Chondrocyte (in vitro differentiated cells): ENCODE results near the gene TCF7L2. TPM values are rescaled to one million over a fixed set of nuclear protein-coding genes. Genes with fewer than 3 reads are reported as not detected.

Experiments
- DNase-seq: peaks from one replicate; pipeline ENCODE4 v3.0.0; 2021; ENCODE audit warnings: mixed read lengths, low spot score
- H3K27ac Mint-ChIP-seq: one replicate; pipeline ENCODE4 v1.8.0; 2021; ENCODE audit warnings: mild to moderate bottlenecking, moderate library complexity, mixed read lengths; ENCODE audit not compliant: unreplicated experiment
- H3K27me3 Mint-ChIP-seq: 2 replicates; pipeline ENCODE4 v1.8.0; 2021; ENCODE audit warnings: low read depth, mixed read lengths
- H3K36me3 Mint-ChIP-seq: 2 replicates; pipeline ENCODE4 v1.8.0; 2021; ENCODE audit warnings: low read depth, mixed read lengths
- H3K4me1 Mint-ChIP-seq: 2 replicates; pipeline ENCODE4 v1.8.0; 2021; ENCODE audit warnings: low read depth, mild to moderate bottlenecking, mixed read lengths
- H3K4me3 Mint-ChIP-seq: one replicate; pipeline ENCODE4 v1.8.0; 2021; ENCODE audit warnings: mild to moderate bottlenecking, moderate library complexity, mixed read lengths; ENCODE audit not compliant: unreplicated experiment
- H3K9me3 Mint-ChIP-seq: 2 replicates; pipeline ENCODE4 v1.8.0; 2021; ENCODE audit warnings: low read depth, mixed read lengths
- CTCF ChIP-seq: fragments of 200-600 bp; sonication (generic); IDR thresholded peaks from 2 replicates; pipeline ENCODE4 v1.5.0; 2021; ENCODE audit warnings: antibody characterized with exemption, mild to moderate bottlenecking, moderate library complexity
- total RNA-seq: library from RNA; stranded (reverse); gene quantifications from 3 replicates; pipeline ENCODE4 v1.2.1, GENCODE V29; 2021

Gene TCF7L2
- total RNA-seq, 1 donor from 2014 or later, result 30.9 TPM

- Mint-ChIP-seq H3K4me3 (no peak overlapping the region), H3K27ac (no peak overlapping the region), H3K27me3 (no peaks in the 10 kb centered on the region), H3K9me3 (no peaks in the 10 kb centered on the region), H3K4me1 (peaks cover 32% of the 10 kb centered on the region), H3K36me3 (peaks cover 5% of the 10 kb centered on the region)
- TF ChIP-seq CTCF, result no peak
- no peak for DNase-seq
Observed at GRCh38 chr10:113066561-113067312, 116.7 kb downstream of the TCF7L2 start.

GRCh38 chr10:113067501-113067900 is 117.5 kb downstream of the TCF7L2 start:
- DNase-seq, result no peak
- H3K4me1 Mint-ChIP-seq, result peaks cover 33% of the 10 kb centered on the region
- peaks cover 5% of the 10 kb centered on the region for H3K36me3 Mint-ChIP-seq
- TF ChIP-seq CTCF, result no peak
- H3K27me3 Mint-ChIP-seq, result no peaks in the 10 kb centered on the region
- H3K9me3 Mint-ChIP-seq, result no peaks in the 10 kb centered on the region
- no peak overlapping the region for H3K4me3 Mint-ChIP-seq
- H3K27ac Mint-ChIP-seq, result no peak overlapping the region

GRCh38 chr10:113068178-113068890 is 118.3 kb downstream of the TCF7L2 start:
- TF ChIP-seq CTCF, result no peak
- DNase-seq, result no peak
- Mint-ChIP-seq H3K4me3 (no peak overlapping the region), H3K27ac (no peak overlapping the region), H3K36me3 (peaks cover 4% of the 10 kb centered on the region), H3K4me1 (peaks cover 35% of the 10 kb centered on the region), H3K9me3 (no peaks in the 10 kb centered on the region), H3K27me3 (no peaks in the 10 kb centered on the region)

GRCh38 chr10:113069595-113069994 is 119.5 kb downstream of the TCF7L2 start:
- no peak for TF ChIP-seq CTCF

GRCh38 chr10:113071446-113071845 is 121.4 kb downstream of the TCF7L2 start:
- Mint-ChIP-seq H3K9me3 (no peaks in the 10 kb centered on the region), H3K36me3 (peaks cover 3% of the 10 kb centered on the region), H3K27me3 (no peaks in the 10 kb centered on the region), H3K4me3 (no peak overlapping the region), H3K4me1 (peaks cover 47% of the 10 kb centered on the region), H3K27ac (peak overlapping the region; percentile 74)
- TF ChIP-seq CTCF, result no peak
- DNase-seq, result no peak

More at GRCh38 chr10:113069595-113069994, 119.5 kb downstream of the TCF7L2 start:
- no peak for DNase-seq
- Mint-ChIP-seq H3K4me3 (no peak overlapping the region), H3K27me3 (no peaks in the 10 kb centered on the region), H3K9me3 (no peaks in the 10 kb centered on the region), H3K4me1 (peaks cover 41% of the 10 kb centered on the region), H3K27ac (peak overlapping the region; percentile 53), H3K36me3 (peaks cover 3% of the 10 kb centered on the region)
